C1 segment of cervical spinal cord (tissue), 14 donors: ENCODE measurements around the gene POU4F1.

ENCODE experiments used
- DNase-seq, 14 donors: peaks; one replicate each; lab custom pipeline; 2025; lab: John Stamatoyannopoulos, UW

Gene POU4F1

DNA sequence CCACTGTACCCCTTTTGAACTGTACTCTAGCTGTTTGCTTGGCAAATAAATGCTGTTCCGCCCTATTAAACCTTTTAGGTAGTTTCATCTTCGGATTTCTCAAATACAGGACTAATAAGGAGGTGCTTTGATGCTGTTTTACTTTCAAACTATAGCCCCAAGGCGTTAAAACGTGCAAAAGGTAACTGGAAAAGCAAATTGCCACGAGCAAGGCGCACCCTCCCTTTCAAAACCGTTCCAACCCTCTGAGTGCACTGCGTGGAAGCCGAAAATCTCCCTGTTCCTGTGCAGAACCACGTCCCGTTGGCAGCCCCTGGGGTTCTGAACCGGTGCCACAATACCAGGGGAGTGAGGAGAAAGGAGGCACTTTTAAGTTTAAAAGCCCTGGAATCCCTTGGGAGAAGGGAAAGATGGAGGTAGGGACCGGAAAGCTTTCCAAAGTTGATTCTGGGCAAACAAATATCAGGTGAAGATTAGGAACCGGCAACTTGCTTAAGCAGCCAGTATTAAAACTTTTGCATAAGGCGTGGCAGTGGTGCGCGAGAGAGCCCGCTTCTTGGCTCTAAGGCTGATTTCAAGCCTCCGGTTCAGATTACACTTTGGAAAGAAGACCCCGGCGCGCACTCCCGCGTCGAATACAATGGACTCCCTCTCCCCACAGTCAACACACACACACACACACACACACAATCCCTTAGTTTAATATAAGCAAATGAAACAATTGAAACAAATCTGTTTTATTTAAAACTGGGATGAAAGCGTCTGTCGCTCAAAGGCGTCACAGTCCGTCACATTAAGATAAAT, 9.5 kb downstream of the POU4F1 start:
- DNase-seq: no peak

DNA sequence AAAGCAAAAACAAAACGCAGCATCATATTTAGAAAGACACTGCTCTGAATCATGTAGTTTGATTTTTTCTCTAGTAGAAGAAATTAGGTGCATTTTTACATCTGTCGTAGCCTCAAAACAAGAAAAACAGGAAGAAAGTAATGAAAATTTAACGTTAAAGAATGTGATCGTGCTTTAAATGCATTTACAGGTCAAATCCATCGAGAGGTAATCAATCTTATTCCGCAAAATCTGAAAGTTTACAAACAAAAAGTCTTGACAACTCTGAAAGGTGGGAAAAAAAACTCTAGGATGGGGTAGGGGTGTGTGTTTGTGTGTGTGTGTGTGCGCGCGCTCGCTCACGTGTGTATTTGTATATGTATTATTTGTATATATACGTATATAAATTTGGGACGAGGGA, 10.2 kb downstream of the POU4F1 start:
- DNase-seq: no peak

DNA sequence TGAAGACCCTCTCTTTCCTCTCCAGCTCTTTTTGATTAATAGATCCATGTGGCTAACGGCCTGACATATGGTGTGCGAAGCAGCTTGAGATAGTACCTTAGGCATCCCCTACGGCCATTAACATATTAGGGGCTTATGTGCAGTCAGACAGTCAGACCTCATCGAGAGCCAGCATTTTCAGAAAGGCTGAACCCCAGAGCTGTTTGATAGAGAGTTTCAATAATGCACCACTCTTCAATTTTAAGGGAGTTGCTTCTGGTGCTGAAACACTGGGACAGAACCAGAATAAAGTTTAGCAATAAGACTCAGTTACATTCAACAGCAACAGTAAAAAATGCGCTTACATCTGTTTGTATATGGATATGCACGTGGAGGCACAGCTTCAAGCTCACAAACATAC, 10.8 kb downstream of the POU4F1 start:
- no peak for DNase-seq

DNA sequence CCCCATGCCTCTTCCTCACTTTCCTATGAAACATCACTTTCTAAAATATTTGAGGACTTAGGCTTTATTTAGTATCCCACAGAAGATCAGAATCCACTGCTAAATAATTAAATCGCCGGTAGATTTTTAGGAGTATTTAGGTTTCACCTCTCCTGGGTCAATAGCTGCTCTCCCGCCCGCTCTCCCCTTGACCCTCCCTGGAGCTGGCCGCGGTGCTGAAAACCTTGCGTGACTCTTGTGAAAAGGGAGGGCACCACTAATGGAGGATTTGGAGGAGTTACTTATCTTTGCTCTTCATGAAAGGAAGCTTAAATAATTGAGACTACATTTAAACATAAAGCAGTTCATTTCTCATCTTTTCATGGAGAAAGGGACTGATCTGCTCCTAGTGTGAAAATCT, 14.1 kb downstream of the POU4F1 start:
- no peak for DNase-seq

DNA sequence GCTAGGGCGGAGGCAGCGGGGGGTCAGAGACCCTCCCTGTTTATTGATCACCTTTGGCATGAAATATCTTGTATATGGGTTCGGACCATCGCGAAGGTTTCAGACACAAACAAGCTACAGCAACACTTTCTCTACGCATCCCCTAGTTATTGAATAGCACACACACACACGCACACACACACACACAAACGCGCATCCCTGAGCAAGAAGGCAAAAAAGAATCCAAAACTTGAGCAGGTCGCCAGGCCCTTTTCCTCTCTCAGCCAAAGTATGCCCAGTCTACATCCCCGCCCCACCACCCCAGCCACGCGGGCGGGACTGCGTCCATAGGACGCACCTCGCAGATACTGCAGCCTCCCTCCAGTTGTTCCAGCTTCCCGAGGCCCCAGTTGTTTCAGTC, 16.0 kb downstream of the POU4F1 start:
- DNase-seq: no peak

DNA sequence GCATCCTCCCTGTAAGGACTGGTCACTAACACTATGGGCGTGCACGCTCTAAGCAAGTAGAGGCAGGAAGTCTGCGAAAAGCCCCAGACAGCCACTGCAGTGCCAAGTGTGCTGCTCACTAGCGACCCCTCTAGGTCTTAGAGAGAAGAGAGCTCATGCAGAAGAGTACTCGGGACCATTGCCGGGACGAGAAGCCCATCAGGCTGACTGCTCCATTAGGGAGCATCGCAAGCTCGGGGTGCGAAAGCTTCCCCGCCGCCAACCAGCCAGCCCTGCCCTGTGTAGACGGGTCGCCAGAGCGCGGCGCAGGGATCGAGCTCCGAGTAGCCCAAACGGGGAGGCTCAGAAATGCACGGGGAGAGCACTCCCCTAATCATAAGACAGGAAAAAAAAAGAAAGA, 16.6 kb downstream of the POU4F1 start:
- DNase-seq: no peak

DNA sequence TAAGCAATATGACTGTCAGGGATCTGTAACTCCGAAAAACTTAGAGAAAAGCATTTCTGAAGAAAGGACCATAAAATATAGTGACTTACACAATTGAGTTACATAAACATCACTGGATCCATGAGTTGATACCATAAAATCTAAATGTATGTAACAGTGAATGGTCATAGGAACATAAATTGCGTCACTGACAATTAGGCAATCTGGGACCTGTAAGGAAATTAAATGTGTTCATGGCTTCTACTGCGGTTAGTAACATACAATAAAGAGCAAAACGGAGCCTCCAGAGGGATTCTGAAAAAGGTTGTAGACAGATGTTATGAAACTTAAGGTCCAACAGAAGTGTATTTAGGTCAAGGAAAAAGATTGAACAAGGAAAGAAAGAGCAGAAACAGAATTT, 27.1 kb downstream of the POU4F1 start:
- DNase-seq: no peak

DNA sequence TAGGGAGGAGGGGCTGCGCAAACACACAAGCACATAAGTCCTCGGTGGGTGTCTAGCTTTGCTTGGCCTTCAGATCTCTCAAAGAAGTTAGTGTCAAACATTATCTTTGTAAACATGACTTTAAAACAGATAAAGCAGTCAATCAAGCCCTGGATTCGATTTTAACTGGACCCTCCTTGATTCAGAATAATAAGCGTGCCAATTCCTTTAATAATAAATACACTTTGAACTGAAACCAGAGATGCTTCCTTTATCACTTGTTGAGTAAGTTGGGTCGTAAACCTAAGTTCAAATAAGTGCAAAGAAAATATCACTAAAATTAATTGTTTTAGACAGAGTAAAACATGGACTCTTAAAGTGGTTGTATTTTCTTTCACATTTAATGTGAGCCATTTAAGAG, 30.9 kb downstream of the POU4F1 start:
- no peak for DNase-seq

DNA sequence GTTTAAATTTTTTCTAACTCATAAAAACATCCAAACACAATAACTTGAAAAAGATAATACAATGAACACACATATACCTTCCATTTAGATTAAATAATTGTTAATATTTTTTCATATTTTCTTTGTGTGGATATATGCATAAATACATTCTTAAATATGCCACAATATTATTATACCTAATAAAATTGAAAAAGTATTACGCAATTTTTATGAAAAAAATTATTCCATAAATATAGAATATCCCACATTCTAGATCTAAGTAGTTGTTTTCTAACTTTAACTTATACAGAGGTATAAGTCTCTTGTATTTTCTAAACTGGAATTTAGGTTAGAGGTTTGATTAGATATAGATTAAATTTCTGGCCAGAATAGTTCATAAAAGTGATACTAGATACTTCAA, 34.3 kb downstream of the POU4F1 start:
- no peak for DNase-seq

DNA sequence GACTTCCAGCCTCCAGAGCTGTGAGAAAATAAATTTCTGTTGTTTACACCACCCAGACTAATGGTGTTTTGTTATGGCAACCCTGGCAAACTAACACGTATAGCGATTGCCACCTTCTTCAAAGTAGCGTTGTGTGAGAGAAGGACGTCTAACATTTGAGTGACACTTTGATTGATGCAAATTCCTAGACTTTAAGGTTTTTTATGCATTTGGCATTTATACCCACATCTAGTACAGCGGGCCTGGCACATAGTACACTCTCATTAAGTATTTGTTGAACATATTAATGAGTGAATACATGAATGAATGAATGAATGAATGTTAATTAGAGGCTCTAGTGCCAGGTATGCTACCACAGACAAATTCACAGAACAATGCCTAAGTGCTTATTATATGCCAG, 36.7 kb downstream of the POU4F1 start:
- no peak for DNase-seq

DNA sequence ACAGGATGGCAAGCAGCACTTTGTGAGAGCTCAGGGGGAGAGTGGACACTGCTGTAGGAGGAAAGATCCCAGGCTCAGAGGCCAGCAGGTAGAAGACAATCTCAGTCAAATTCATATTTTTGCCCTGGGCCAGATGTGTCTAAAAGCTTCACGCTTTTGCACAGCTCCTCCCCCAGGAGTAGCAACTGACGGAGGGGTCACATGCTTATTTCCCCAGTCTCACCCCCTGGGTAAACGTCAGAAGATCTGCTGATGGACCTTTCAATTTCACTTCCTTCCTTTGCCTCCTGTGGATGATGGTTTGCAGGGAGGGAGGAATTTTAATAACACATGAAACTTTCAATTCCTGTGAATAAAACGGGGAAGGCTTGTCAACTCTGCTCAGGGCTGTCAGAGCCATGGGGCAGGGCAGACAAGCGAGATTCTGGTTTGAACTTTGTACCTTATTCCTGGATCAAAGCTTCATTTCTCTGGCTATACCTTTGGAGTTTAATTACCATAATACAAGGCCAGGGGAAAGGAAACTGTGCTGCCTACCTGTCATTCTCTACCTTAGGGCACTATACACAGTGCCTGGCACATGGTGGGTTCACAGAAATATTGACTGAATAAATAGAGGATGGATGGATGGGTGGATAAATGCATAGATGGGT, 41.0 kb downstream of the POU4F1 start:
- DNase-seq: no peak
